SH-SY5Y (cell line): ENCODE data around the gene RBMS3.

ENCODE experiments used
- GATA2 ChIP-seq: IDR thresholded peaks from 2 replicates; pipeline ENCODE4 v1.6.1; 2011; ENCODE audit warnings: mild to moderate bottlenecking, low read depth, low read length
- GATA3 ChIP-seq: IDR thresholded peaks from 2 replicates; pipeline ENCODE4 v1.6.1; 2011; ENCODE audit warnings: low read depth, mild to moderate bottlenecking, low read length, moderate library complexity

Gene RBMS3

GRCh38 chr3:29924783-29925561 is 644.1 kb downstream of the RBMS3 start:
- TF ChIP-seq GATA3 (no peak), GATA2 (no peak)

- TF ChIP-seq GATA2 (no peak), GATA3 (no peak)
Observed at GRCh38 chr3:29926378-29926777, 645.5 kb downstream of the RBMS3 start.

- no peak for TF ChIP-seq GATA3
- TF ChIP-seq GATA2, result no peak
Observed at GRCh38 chr3:29932696-29933325, 651.9 kb downstream of the RBMS3 start.

GRCh38 chr3:29933802-29934490 is 653.1 kb downstream of the RBMS3 start:
- no peak for TF ChIP-seq GATA3
- TF ChIP-seq GATA2, result no peak

GRCh38 chr3:29934751-29935150 is 653.9 kb downstream of the RBMS3 start:
- TF ChIP-seq GATA2 (no peak), GATA3 (0 out of 2 replicates have a peak, but pooled peaks have one; percentile 15)

GRCh38 chr3:29936054-29936453 is 655.2 kb downstream of the RBMS3 start:
- TF ChIP-seq GATA2, result no peak
- no peak for TF ChIP-seq GATA3

- TF ChIP-seq GATA2, result no peak
- TF ChIP-seq GATA3, result no peak
Observed at GRCh38 chr3:29936766-29937165, 655.9 kb downstream of the RBMS3 start.

GRCh38 chr3:29937185-29937584 is 656.3 kb downstream of the RBMS3 start:
- TF ChIP-seq GATA2 (no peak), GATA3 (no peak)

GRCh38 chr3:29940759-29941323 is 660.0 kb downstream of the RBMS3 start:
- TF ChIP-seq GATA3, result no peak

- TF ChIP-seq GATA2 (no peak), GATA3 (no peak)
Observed at GRCh38 chr3:29942297-29942696, 661.4 kb downstream of the RBMS3 start.

- no peak for TF ChIP-seq GATA2
- TF ChIP-seq GATA3, result no peak
Observed at GRCh38 chr3:29949131-29949530, 668.3 kb downstream of the RBMS3 start.

GRCh38 chr3:29949940-29950616 is 669.2 kb downstream of the RBMS3 start:
- TF ChIP-seq GATA2 (peak; percentile 57), GATA3 (peak; percentile 37; the same call in 1 of the 2 replicates)

- TF ChIP-seq GATA2, result no peak
- no peak for TF ChIP-seq GATA3
Observed at GRCh38 chr3:29952431-29952830, 671.6 kb downstream of the RBMS3 start.

GRCh38 chr3:29955413-29955812 is 674.5 kb downstream of the RBMS3 start:
- TF ChIP-seq GATA2, result no peak
- no peak for TF ChIP-seq GATA3

GRCh38 chr3:29958816-29959215 is 677.9 kb downstream of the RBMS3 start:
- TF ChIP-seq GATA3 (no peak), GATA2 (no peak)
